Liver (tissue), 9 donors: ENCODE data around the gene NEK1. TPM values are rescaled to one million over a fixed set of nuclear protein-coding genes. Genes with fewer than 3 reads are reported as not detected.
A peak's percentile ranks its signal among the peaks of the same experiment; 100 is the strongest.

ENCODE experiments used
- DNase-seq: peaks from one replicate; pipeline ENCODE4 v3.0.0-alpha.2; 2017; ENCODE audit warnings: low spot score
- H3K27ac ChIP-seq, 2 donors: one replicate each; pipeline ENCODE4 v1.7.0; 2013; ENCODE audit warnings: inconsistent platforms in 2 of 2, low read length in 2 of 2, control low read depth in 1 of 2, low read depth in 1 of 2, mild to moderate bottlenecking in 1 of 2
- H3K27me3 ChIP-seq, 4 donors: one replicate each; pipeline versions ENCODE4 v1.6.1 to v1.7.0; 2013; ENCODE audit warnings: low read length in 3 of 4, inconsistent platforms in 1 of 4, mild to moderate bottlenecking in 1 of 4, moderate library complexity in 1 of 4; ENCODE audit not compliant: control insufficient read depth in 4 of 4, insufficient read depth in 4 of 4
- H3K36me3 ChIP-seq, 4 donors: one replicate each; pipeline versions ENCODE4 v1.6.1 to v1.7.0; 2013; ENCODE audit warnings: low read length in 3 of 4, mild to moderate bottlenecking in 3 of 4, low read depth in 1 of 4, moderate library complexity in 1 of 4; ENCODE audit not compliant: control insufficient read depth in 4 of 4, insufficient read depth in 3 of 4
- H3K4me1 ChIP-seq, 4 donors: one replicate each; pipeline versions ENCODE4 v1.6.1 to v1.7.0; 2013; ENCODE audit warnings: low read length in 3 of 4, mild to moderate bottlenecking in 3 of 4, moderate library complexity in 1 of 4; ENCODE audit not compliant: control insufficient read depth in 4 of 4, insufficient read depth in 4 of 4
- H3K4me3 ChIP-seq, 3 donors: one replicate each; pipeline versions ENCODE4 v1.6.1 to v1.7.0; 2013; ENCODE audit warnings: low read length in 3 of 3, control low read depth in 1 of 3, low read depth in 1 of 3, mild to moderate bottlenecking in 1 of 3
- H3K9ac ChIP-seq, 2 donors: one replicate each; pipeline ENCODE4 v1.7.0; 2013; ENCODE audit warnings: low read length in 2 of 2, mild to moderate bottlenecking in 2 of 2, moderate library complexity in 2 of 2, control low read depth in 1 of 2, low read depth in 1 of 2
- H3K9me3 ChIP-seq, 4 donors: one replicate each; pipeline versions ENCODE4 v1.6.1 to v1.7.0; 2013; ENCODE audit warnings: low read length in 3 of 4; ENCODE audit not compliant: control insufficient read depth in 4 of 4
- ATF3 ChIP-seq: IDR thresholded peaks from 2 replicates; pipeline ENCODE4 v1.6.1; 2016; ENCODE audit warnings: antibody characterized with exemption
- CTCF ChIP-seq: fragments of 150-350 bp; IDR thresholded peaks from 2 replicates; pipeline ENCODE4 v1.5.1; 2017; ENCODE audit warnings: improper control_type of control experiment, low read depth, low read length; ENCODE audit not compliant: missing input control
- EGR1 ChIP-seq, 2 donors: IDR thresholded peaks; 2 replicates each; pipeline ENCODE4 v1.6.1; 2016 to 2018; ENCODE audit warnings: antibody characterized with exemption in 2 of 2, low read depth in 2 of 2
- FOXA1 ChIP-seq: IDR thresholded peaks from 2 replicates; pipeline ENCODE4 v1.6.1; 2016; ENCODE audit warnings: antibody characterized with exemption
- FOXA2 ChIP-seq: IDR thresholded peaks from 2 replicates; pipeline ENCODE4 v1.6.1; 2016; ENCODE audit warnings: antibody characterized with exemption
- GABPA ChIP-seq, 2 donors: IDR thresholded peaks in 1 of 2; conservative IDR thresholded peaks in 1 of 2; 2 replicates each; pipeline ENCODE4 v1.6.1; 2016; ENCODE audit warnings: antibody characterized with exemption in 2 of 2, mild to moderate bottlenecking in 1 of 2, moderate library complexity in 1 of 2
- HNF4A ChIP-seq, 2 donors: conservative IDR thresholded peaks; 2 replicates each; pipeline ENCODE4 v1.6.1; 2016; ENCODE audit warnings: antibody characterized with exemption in 2 of 2, mild to moderate bottlenecking in 2 of 2
- HNF4G ChIP-seq: IDR thresholded peaks from 2 replicates; pipeline ENCODE4 v1.6.1; 2016; ENCODE audit warnings: antibody characterized with exemption
- JUND ChIP-seq, 2 donors: IDR thresholded peaks; 2 replicates each; pipeline ENCODE4 v1.6.1; 2016; ENCODE audit warnings: antibody characterized with exemption in 2 of 2
- MAX ChIP-seq: IDR thresholded peaks from 2 replicates; pipeline ENCODE4 v1.6.1; 2016; ENCODE audit warnings: antibody characterized with exemption
- NR2F2 ChIP-seq: IDR thresholded peaks from 2 replicates; pipeline ENCODE4 v1.6.1; 2016; ENCODE audit warnings: antibody characterized with exemption
- RAD21 ChIP-seq, 2 donors: IDR thresholded peaks; 2 replicates each; pipeline ENCODE4 v1.6.1; 2016; ENCODE audit warnings: antibody characterized with exemption in 2 of 2, mild to moderate bottlenecking in 2 of 2
- RXRA ChIP-seq, 2 donors: IDR thresholded peaks; 2 replicates each; pipeline ENCODE4 v1.6.1; 2017 to 2018; ENCODE audit warnings: antibody characterized with exemption in 2 of 2, mild to moderate bottlenecking in 1 of 2
- SP1 ChIP-seq: IDR thresholded peaks from 2 replicates; pipeline ENCODE4 v1.6.1; 2018; ENCODE audit warnings: antibody characterized with exemption, mild to moderate bottlenecking
- TAF1 ChIP-seq: conservative IDR thresholded peaks from 2 replicates; pipeline ENCODE4 v1.6.1; 2016; ENCODE audit warnings: antibody characterized with exemption, mild to moderate bottlenecking
- YY1 ChIP-seq: IDR thresholded peaks from 2 replicates; pipeline ENCODE4 v1.6.1; 2016; ENCODE audit warnings: antibody characterized with exemption, mild to moderate bottlenecking
- WGBS: extraction: QIAGEN DNeasy Blood & Tissue Kit; methylation state at CpG from one replicate; pipeline ENCODE4 v1.1.7; 2013; 5-methylcytosine and 5-hydroxymethylcytosine counted together
- polyA plus RNA-seq, 2 donors: library from polyadenylated mRNA; stranded (reverse) in 1 of 2; unstranded in 1 of 2; fragments of 200-250 nt in 1 of 2; fragments of >200 nt in 1 of 2; fragmentation: Nextera tagmentation in 1 of 2; extraction: Ambion mirVana in 1 of 2; gene quantifications; one replicate each; pipeline versions ENCODE4 v1.2.1 to v1.2.3, GENCODE V29; 2013 to 2015
- total RNA-seq, 2 donors: library from RNA; depleted of rRNA; stranded (reverse); fragments of >200 nt; gene quantifications; one replicate each; pipeline ENCODE4 v1.2.3, GENCODE V29; 2014
- TF ChIP-seq, protein P1 (sequence below): IDR thresholded peaks from 2 replicates; pipeline ENCODE4 v1.6.1; 2016; ENCODE audit warnings: antibody characterized with exemption
- donor health status: healthy.
- donor health status: healthy.
- donor health status: healthy.
- donor health status: healthy.
- donor health status: healthy.

Gene NEK1
- total and polyA plus RNA-seq, 4 donors, result 1.8 to 10.2 (median 5.3) TPM

DNA sequence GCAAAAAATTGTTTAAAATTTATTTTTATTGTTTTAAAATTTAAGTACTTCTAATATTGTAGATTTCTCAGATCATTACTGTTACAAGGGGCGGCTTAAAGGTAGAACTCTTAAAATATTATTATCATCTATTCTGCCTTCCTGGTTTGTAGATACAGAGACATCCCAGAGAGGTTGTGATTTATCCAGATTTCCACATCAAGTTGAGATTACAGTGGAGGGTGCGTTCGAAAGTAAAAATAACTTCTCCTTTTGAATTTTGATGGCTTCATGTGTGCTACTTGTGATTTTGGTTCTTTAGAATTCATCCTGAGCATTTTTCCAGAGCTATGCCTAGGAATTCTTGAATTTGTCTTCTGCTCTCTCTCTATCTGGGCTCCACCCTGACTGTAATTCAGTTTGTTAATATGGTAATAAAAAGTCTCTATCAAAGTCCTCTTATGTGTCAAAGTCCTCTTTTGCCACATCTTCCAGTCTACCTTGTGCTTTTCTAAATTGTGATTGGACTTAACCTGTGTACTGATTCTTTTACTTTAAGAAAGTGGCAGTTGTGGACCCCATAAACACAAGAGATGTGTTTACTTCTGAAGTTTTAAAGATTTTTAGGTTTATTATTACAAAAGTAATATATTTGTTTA lies 45.2 kb upstream of the NEK1 start:
- H3K27ac ChIP-seq, result no peak overlapping the region
- peaks cover 0 to 26% (median 8%) of the 10 kb centered on the region in 4 donors for H3K4me1 ChIP-seq
- WGBS, result 79% methylated on average over 3 of the region's 3 CpGs
- no peak overlapping the region for H3K4me3 ChIP-seq
- H3K27me3 ChIP-seq, result no peaks in the 10 kb centered on the region
- no peak overlapping the region for H3K9ac ChIP-seq
- H3K36me3 ChIP-seq, result no peaks in the 10 kb centered on the region
- TF ChIP-seq FOXA2 (no peak), TAF1 (no peak), SP1 (no peak), HNF4G (peak; percentile 42), HNF4A (conservative IDR thresholded peaks at IDR 0.05) (peak; percentile 51 to 80)
- H3K9me3 ChIP-seq, result no peaks in the 10 kb centered on the region
- DNase-seq, result no peak

- 88% methylated on average over 6 of the region's 6 CpGs for WGBS
- H3K9ac ChIP-seq, result no peak overlapping the region
Observed at GRCh38 chr4:169655401-169655800, 43.0 kb upstream of the NEK1 start.

GRCh38 chr4:169652535-169652934 lies 40.2 kb upstream of the NEK1 start:
- Histone ChIP-seq H3K27ac (no peak overlapping the region), H3K4me1 (peaks cover 0 to 40% (median 22%) of the 10 kb centered on the region in 4 donors), H3K9ac (no peak overlapping the region), H3K36me3 (no peaks in the 10 kb centered on the region), H3K9me3 (no peaks in the 10 kb centered on the region), H3K27me3 (no peaks in the 10 kb centered on the region), H3K4me3 (no peak overlapping the region)
- TF ChIP-seq HNF4G, result no peak
- TF ChIP-seq HNF4A (conservative IDR thresholded peaks at IDR 0.05), result peak in 1 of 2 donors; percentile 4
- no peak for TF ChIP-seq RAD21 (IDR thresholded peaks at IDR 0.05)
- TF ChIP-seq NR2F2, result no peak
- TF ChIP-seq YY1, result no peak
- DNase-seq, result no peak

More at GRCh38 chr4:169655401-169655800, 43.0 kb upstream of the NEK1 start:
- peaks cover 0 to 40% (median 21%) of the 10 kb centered on the region in 4 donors for H3K4me1 ChIP-seq
- peak; percentile 10 to 50 for TF ChIP-seq HNF4A (conservative IDR thresholded peaks at IDR 0.05)
- no peak for TF ChIP-seq NR2F2
- no peak for TF ChIP-seq CTCF
- peak in 1 of 2 donors; percentile 47 for TF ChIP-seq JUND (IDR thresholded peaks at IDR 0.05)
- H3K36me3 ChIP-seq, result no peaks in the 10 kb centered on the region
- no peaks in the 10 kb centered on the region for H3K9me3 ChIP-seq
- no peaks in the 10 kb centered on the region for H3K27me3 ChIP-seq
- no peak overlapping the region for H3K4me3 ChIP-seq
- DNase-seq, result no peak
- H3K27ac ChIP-seq, result no peak overlapping the region

- Histone ChIP-seq H3K36me3 (no peaks in the 10 kb centered on the region), H3K4me3 (no peak overlapping the region), H3K9me3 (no peaks in the 10 kb centered on the region), H3K27me3 (no peaks in the 10 kb centered on the region), H3K9ac (no peak overlapping the region), H3K4me1 (peaks cover 0 to 40% (median 23%) of the 10 kb centered on the region in 4 donors), H3K27ac (peak overlapping the region; percentile 60 to 69)
- WGBS, result 30% methylated on average over 3 of the region's 3 CpGs
- no peak for DNase-seq
- TF ChIP-seq FOXA1 (no peak), FOXA2 (peak; percentile 60), SP1 (peak; percentile 76), HNF4A (conservative IDR thresholded peaks at IDR 0.05) (peak; percentile 79 to 82), JUND (IDR thresholded peaks at IDR 0.05) (peak in 1 of 2 donors; percentile 48), GABPA (IDR thresholded peaks at IDR 0.05 in 1 of 2, conservative IDR thresholded peaks at IDR 0.05 in 1 of 2) (no peak), EGR1 (IDR thresholded peaks at IDR 0.05; ENCODE audit: low read depth in 2 of 2) (no peak), YY1 (peak; percentile 41), RAD21 (IDR thresholded peaks at IDR 0.05) (peak in 1 of 2 donors; percentile 6), RXRA (IDR thresholded peaks at IDR 0.05) (peak; percentile 81 to 86), ATF3 (no peak), MAX (no peak), TAF1 (no peak), HNF4G (peak; percentile 8), NR2F2 (no peak)
- TF ChIP-seq, protein P1, sequence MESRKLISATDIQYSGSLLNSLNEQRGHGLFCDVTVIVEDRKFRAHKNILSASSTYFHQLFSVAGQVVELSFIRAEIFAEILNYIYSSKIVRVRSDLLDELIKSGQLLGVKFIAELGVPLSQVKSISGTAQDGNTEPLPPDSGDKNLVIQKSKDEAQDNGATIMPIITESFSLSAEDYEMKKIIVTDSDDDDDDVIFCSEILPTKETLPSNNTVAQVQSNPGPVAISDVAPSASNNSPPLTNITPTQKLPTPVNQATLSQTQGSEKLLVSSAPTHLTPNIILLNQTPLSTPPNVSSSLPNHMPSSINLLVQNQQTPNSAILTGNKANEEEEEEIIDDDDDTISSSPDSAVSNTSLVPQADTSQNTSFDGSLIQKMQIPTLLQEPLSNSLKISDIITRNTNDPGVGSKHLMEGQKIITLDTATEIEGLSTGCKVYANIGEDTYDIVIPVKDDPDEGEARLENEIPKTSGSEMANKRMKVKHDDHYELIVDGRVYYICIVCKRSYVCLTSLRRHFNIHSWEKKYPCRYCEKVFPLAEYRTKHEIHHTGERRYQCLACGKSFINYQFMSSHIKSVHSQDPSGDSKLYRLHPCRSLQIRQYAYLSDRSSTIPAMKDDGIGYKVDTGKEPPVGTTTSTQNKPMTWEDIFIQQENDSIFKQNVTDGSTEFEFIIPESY, result no peak
Observed at GRCh38 chr4:169650227-169650936, 38.0 kb upstream of the NEK1 start.
